Effector memory CD8-positive, alpha-beta T cell (primary cell): Measurements from ENCODE around the gene BTG2.
"Not testable (repeated sequence)": the region's sequence is repeated elsewhere in the genome, so short reads cannot be mapped to it uniquely, and the experiment has no call there.

Experiments used
- ATAC-seq: fragments of 150-1000 bp; cut with Tn5 transposase; replicated peaks from 2 replicates; pipeline ENCODE4 v1.10.0; 2021; ENCODE audit warnings: mild to moderate bottlenecking, moderate library complexity
- DNase-seq, 3 experiments: peaks; one replicate each; pipeline ENCODE4 v3.0.0; 2021
- H3K27ac Mint-ChIP-seq, 2 donors: one replicate each; pipeline ENCODE4 v1.8.0; 2022; ENCODE audit warnings: mild to moderate bottlenecking in 2 of 2, mixed read lengths in 2 of 2, moderate library complexity in 2 of 2
- H3K27me3 Mint-ChIP-seq, 2 donors: one replicate each; pipeline ENCODE4 v1.8.0; 2022; ENCODE audit warnings: mixed read lengths in 2 of 2
- H3K36me3 Mint-ChIP-seq: one replicate; pipeline ENCODE4 v1.8.0; 2022; ENCODE audit warnings: mild to moderate bottlenecking, moderate library complexity, mixed read lengths; ENCODE audit not compliant: insufficient read depth
- H3K4me1 Mint-ChIP-seq, 2 donors: one replicate each; pipeline ENCODE4 v1.8.0; 2022; ENCODE audit warnings: low read depth in 2 of 2, mixed read lengths in 2 of 2
- H3K4me3 Mint-ChIP-seq, 2 donors: one replicate each; pipeline ENCODE4 v1.8.0; 2022; ENCODE audit warnings: mild to moderate bottlenecking in 2 of 2, mixed read lengths in 2 of 2, moderate library complexity in 2 of 2
- H3K9me3 Mint-ChIP-seq, 2 donors: one replicate each; pipeline ENCODE4 v1.8.0; 2022; ENCODE audit warnings: mixed read lengths in 2 of 2

The BTG2 gene

DNA sequence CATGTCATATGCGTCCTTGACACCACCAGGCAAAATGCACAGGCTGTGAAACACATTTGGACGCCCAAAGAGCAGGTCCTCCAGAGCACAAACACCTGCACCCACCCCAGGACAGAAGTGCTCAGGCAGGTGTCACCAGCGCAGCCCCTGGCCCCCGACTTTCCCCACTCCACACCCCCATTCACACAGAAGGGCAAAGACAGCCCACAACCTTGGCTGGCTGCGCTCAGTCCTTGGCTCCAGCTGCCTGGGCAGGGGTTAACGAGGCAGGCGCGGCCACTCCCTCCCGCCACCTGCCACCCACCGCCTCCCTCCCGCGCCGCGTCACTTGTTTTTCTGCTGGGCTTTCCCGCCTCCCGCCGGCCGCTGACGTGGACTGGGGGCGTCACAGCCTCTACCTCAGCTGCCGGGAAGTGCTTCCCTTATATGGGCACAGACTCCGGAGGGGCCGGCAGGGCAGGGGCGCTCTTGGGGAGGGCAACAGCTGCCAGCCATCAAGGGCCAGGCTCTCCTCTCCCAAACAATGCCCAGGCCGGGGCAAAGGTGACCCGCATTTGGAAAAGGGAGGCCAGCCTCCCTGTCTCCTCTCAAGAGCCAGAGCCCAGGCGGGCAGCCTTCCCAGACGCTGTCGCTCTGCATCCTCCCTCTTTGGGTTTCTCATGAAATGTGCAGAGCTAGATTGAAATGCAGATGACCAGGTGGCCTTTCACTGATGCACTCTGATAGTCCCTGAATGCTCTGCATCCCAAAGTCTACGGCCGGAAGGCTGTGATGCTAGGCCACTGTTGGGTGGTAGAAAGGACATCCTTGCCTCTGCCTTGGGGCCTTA lies 14.8 kb upstream of the BTG2 start:
- ATAC-seq (peak; percentile 59), DNase-seq (peak; percentile 96 to 98 (median 97))
- peaks cover 57 to 59% of the 10 kb centered on the region in 2 donors for H3K4me1 Mint-ChIP-seq
- H3K27me3 Mint-ChIP-seq = no peaks in the 10 kb centered on the region
- H3K36me3 Mint-ChIP-seq = peaks cover 38% of the 10 kb centered on the region
- no peaks in the 10 kb centered on the region for H3K9me3 Mint-ChIP-seq
- H3K4me3 Mint-ChIP-seq = peak overlapping the region; percentile 73 to 83
- peak overlapping the region; percentile 99 for H3K27ac Mint-ChIP-seq

DNA sequence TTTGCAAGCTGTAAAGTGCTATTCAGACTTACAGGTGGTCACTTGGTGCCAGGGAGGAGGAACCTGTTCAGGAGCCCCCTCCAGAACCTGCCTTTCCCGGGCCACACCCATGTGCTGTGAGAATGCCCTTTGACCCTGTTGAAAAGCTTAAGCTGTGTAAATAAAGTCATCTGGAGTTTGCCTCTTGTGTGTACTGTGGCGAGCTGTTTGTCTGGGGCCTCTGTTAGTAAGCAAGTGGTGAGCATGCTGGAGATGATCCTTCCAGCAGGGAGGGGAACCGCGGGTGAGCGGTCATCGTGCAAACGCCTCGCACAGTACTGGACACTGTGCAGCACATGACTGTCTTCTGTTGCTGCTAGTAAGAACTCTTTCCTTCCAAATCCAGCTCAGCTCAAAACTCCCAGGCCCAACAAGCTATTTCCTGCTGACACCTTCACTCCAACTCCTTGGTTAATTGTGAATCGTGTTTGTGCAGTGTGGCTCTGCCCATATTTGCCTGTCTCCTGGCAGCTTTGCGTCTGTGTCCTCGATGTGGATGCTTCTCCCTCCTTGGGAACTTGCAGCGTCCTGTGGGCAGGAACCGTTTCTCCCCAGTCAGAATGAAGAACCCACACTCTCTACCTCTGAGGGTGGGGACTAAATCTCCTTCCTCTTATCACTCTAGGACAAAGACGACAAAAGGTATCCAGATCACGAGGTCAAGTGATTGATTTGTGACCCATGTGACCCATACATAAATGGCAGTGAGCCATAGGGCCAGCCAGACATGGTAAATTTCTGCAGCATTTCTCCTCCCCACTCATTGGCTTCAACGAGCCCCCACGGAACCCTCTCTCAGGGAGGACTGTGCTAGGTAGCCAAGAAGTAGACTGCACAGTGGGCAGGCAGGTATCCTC lies 13.9 kb upstream of the BTG2 start:
- H3K4me3 Mint-ChIP-seq = peak overlapping the region; percentile 73 to 83
- DNase-seq (no peak), ATAC-seq (no peak)
- H3K4me1 Mint-ChIP-seq = peaks cover 53 to 59% of the 10 kb centered on the region in 2 donors
- peak overlapping the region; percentile 99 for H3K27ac Mint-ChIP-seq
- H3K9me3 Mint-ChIP-seq = no peaks in the 10 kb centered on the region
- H3K36me3 Mint-ChIP-seq = peaks cover 37% of the 10 kb centered on the region
- no peaks in the 10 kb centered on the region for H3K27me3 Mint-ChIP-seq

DNA sequence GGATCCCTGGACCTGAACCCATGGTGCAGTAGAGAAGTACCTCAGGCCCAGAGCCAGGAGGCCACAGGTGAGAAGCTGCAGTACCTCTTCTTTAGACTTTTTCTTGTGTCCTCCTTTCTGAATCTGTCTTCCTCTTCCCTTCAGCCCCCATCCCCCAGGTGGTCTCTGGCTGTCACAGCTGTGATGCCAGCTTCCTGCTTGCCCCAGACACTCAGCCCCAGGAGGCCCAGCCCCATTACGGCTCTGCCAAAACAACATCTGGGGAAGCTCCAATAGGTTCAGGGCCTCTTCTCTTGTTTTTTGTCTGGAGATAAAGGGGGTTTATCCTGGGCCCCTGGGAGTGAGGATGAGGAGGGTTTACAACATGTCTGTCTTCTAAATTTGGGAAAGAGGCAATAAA lies 9.5 kb upstream of the BTG2 start:
- H3K4me1 Mint-ChIP-seq = peaks cover 17 to 21% of the 10 kb centered on the region in 2 donors
- no peaks in the 10 kb centered on the region for H3K27me3 Mint-ChIP-seq
- H3K9me3 Mint-ChIP-seq = no peaks in the 10 kb centered on the region
- no peak for DNase-seq
- H3K4me3 Mint-ChIP-seq = no peak overlapping the region
- peak; percentile 59 for ATAC-seq
- H3K36me3 Mint-ChIP-seq = peaks cover 4% of the 10 kb centered on the region
- peak overlapping the region; percentile 38 to 60 for H3K27ac Mint-ChIP-seq

DNA sequence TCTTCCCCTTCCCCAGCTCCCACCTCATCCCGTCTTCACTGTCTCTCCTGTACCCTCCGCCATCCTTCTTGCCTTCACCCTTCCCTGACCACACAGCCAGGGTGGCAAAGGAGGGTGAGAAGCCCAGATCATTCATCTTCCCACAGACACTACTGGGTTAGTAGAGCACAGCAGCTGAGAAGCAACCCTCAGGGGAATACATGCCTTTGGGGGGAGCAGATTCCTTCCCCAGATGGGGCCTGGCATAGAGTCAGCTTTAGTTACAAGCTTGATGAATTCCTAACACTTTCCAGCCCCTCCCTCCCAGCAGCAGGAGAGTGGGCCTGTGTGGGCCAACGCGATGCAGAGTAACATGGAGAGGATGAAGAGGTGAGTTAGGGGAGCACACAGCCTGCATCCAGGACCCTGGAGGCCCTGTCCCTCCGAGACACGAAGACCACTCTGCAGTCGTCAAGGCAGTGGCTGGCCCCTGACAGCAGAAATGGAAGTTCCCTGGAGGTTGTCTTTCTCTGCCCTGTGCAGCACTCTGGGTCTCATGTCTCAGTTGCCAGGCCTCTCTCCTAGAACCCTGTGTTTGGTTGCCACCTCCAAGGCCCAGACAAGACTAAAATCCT lies 8.8 kb upstream of the BTG2 start:
- peaks cover 14 to 16% of the 10 kb centered on the region in 2 donors for H3K4me1 Mint-ChIP-seq
- H3K27me3 Mint-ChIP-seq = no peaks in the 10 kb centered on the region
- DNase-seq = no peak
- peak overlapping the region; percentile 46 to 60 for H3K27ac Mint-ChIP-seq
- no peaks in the 10 kb centered on the region for H3K36me3 Mint-ChIP-seq
- H3K9me3 Mint-ChIP-seq = no peaks in the 10 kb centered on the region
- no peak overlapping the region for H3K4me3 Mint-ChIP-seq
- ATAC-seq = no peak

DNA sequence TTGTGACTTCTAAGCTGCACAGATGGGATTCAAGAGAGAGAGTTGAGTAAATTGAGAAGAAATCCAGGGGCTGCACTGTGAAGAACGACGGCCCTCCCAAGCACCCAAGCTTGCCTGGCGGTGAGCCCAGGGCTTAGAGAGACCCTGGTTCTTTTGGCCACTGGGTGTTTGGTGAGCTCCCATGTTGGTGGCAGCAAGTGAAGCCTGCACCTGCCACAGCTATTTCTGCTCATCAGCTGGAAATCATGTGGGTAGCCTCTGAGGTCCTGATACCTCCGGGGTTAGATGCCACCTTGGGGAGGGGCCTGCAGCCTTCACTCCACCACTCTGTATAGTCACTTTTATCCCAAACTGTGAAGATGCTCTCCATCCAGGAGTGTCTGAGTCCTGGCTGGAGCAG lies 6.2 kb upstream of the BTG2 start:
- ATAC-seq (peak; percentile 39), DNase-seq (no peak)
- Mint-ChIP-seq H3K9me3 (no peaks in the 10 kb centered on the region), H3K36me3 (peaks cover 4% of the 10 kb centered on the region), H3K4me3 (no peak overlapping the region), H3K27me3 (no peaks in the 10 kb centered on the region), H3K27ac (peak overlapping the region in 1 of 2 donors; percentile 51), H3K4me1 (peaks cover 25% of the 10 kb centered on the region in 2 donors)

DNA sequence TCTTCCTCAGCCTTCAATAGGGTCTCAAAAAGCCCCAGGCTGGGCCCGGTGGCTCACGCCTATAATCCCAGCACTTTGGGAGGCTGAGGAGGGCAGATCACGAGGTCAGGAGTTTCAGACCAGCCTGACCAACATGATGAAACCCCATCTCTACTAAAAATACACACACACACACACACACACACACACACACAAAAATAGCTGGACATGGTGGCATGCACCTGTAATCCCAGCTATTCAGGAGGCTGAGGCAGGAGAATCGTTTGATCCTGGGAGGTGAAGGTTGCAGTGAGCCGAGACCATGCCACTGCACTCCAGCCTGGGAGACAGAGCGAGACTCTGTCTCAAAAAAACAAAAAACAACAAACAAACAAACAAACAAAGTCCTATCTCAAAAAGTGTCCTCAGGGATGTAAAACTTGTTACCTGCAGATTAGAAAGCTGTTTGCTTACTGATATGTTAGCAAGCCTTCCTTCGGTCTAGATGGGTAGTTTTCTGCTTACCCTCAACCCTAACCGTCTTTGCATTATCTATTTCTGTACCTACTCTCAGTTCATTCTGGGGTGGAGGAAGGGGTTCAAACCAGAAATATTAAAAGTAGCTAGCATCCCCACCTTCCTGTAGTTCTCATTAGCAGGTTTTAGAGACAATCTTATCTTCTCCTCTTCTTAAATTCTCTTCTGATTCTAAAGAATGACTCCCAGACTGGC lies 5.4 kb upstream of the BTG2 start:
- not testable (repeated sequence) for H3K4me3 Mint-ChIP-seq, ATAC-seq, DNase-seq, H3K27me3 Mint-ChIP-seq, H3K9me3 Mint-ChIP-seq
- Mint-ChIP-seq H3K36me3 (peaks cover 11% of the 10 kb centered on the region), H3K27ac (peak overlapping the region in 1 of 2 donors; percentile 71), H3K4me1 (peaks cover 29 to 31% of the 10 kb centered on the region in 2 donors)

DNA sequence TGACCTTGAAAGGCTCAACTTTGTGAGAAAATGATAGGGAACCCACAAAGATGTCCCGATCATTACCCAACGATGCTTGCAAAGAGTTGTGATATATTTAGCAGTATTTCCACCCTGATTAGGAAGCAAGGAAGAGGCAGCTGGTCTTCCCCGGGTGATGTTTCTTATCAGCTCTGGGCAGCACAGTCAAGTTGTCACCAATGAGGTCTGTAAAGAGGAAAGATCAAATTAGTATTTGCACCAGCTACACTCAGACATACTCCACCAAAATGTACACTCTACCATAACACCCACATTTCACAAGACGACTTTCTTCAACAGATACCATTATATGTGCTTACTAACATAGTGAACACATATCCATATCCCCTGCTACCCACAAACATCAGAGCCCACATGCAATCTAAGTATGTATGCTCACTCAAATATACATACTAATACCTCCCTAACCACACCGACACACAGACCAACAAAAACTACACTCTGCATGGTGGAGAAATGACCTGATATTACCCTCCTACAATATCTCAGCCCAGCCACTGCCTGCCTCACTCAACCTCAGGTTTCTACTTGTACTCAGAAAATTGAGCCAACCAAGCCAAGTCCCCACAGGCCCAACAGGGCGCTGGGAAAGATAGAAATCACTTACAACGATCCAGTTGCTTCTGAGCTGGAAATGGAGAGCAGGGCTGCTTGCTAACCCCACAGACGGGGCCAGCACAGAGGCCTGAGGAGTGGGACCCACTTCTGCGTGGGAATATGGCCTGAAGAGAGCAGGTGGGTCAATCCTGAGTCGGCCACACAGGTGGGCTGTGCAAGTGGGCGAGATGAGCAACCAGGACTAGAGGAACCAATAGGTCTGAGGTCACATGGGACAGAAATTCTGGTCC lies 4.6 kb upstream of the BTG2 start:
- Mint-ChIP-seq H3K9me3 (no peaks in the 10 kb centered on the region), H3K4me3 (no peak overlapping the region), H3K4me1 (peaks cover 25 to 29% of the 10 kb centered on the region in 2 donors), H3K27ac (peak overlapping the region in 1 of 2 donors; percentile 71), H3K27me3 (no peaks in the 10 kb centered on the region), H3K36me3 (peaks cover 19% of the 10 kb centered on the region)
- ATAC-seq = no peak
- DNase-seq = no peak

DNA sequence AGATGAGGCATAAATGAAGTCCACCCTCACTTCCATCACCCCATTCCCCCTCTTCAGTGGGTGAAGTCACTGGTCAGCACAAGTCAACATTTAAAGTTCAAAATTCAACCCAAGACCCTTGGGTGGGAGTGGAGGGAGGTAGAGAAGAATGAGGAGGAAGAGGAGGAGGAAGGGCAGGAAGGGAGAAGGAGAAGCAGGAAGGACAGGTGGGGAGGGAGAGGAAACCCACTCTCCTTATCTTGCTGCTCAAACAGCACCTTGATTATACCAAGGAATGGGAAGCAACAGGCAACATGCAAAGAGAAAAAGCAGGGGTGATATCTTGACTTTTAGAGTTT lies 4.0 kb upstream of the BTG2 start:
- Mint-ChIP-seq H3K4me3 (no peak overlapping the region), H3K27ac (no peak overlapping the region), H3K9me3 (no peaks in the 10 kb centered on the region), H3K27me3 (no peaks in the 10 kb centered on the region), H3K36me3 (peaks cover 25% of the 10 kb centered on the region), H3K4me1 (peaks cover 25 to 27% of the 10 kb centered on the region in 2 donors)
- no peak for ATAC-seq
- no peak for DNase-seq

DNA sequence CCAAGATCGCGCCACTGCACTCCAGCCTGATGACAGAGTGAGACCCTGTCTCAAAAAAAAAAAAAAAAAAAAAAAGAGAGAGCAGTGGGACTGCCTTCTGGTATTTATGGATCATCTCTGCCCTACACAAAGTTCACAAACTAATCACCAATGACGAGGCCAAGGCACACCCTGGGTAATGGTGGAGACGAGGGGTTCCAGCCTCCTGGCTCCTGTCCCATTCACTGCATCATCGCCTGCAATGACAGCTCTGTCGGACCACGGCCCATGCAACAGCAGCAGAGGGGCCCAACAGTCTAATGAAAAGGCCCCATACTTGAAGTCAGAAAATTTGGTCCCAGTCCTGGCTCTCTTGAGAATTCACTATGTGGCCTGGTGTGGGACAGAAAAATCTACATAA lies 2.9 kb upstream of the BTG2 start:
- Mint-ChIP-seq H3K9me3 (no peaks in the 10 kb centered on the region), H3K4me1 (peaks cover 32 to 35% of the 10 kb centered on the region in 2 donors), H3K36me3 (peaks cover 37% of the 10 kb centered on the region), H3K27ac (peak overlapping the region; percentile 99 to 100), H3K27me3 (no peaks in the 10 kb centered on the region), H3K4me3 (no peak overlapping the region)
- DNase-seq (no peak), ATAC-seq (no peak)

DNA sequence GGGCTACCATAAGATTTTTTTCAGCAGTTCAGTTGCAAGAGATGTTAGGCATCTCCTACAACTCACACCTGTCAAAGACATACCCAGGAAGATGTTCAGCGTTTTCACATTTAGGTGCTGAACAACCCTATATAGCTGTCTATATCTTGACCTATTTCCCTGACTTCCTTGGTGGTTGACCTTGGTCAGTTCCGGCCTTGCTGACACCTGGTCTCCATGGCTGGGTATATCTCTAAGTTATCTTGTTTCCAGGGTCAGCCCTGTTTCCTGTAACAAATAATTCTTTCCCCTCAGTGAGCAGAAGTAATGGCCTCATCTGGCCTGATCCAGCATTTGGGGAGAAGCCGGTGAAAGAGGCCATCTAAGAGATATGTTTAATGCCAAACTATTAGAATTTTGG lies 2.4 kb upstream of the BTG2 start:
- Mint-ChIP-seq H3K4me1 (peaks cover 34 to 40% of the 10 kb centered on the region in 2 donors), H3K9me3 (no peaks in the 10 kb centered on the region), H3K4me3 (peak overlapping the region in 1 of 2 donors; percentile 9), H3K27ac (peak overlapping the region; percentile 99 to 100), H3K36me3 (peaks cover 41% of the 10 kb centered on the region), H3K27me3 (no peaks in the 10 kb centered on the region)
- ATAC-seq (no peak), DNase-seq (no peak)

DNA sequence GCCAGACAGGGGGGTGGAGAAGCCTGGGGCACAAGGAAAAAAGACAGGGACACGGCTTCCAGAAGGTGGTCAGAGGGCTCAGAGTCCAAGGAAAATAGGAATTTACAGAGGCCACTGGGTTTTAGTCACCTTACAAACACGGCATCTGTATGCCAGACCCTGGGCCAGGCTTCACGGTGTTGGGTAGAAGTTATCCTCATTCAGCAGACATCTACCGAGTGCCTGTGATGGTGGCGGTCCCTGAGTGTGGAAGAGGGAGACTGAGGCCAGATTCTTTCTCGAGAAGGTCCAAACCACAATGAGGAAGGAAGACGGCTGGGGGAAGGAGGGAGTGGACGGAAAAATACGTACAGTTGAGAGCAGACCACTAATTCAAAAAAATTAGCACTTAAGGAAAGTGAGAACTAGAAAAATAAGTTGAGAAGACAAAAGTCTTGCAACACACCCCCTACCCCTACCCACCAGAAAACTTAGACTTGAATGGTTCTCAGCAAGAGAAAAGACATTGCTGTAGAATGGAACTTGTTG lies 864 bp upstream of the BTG2 start:
- ATAC-seq (no peak), DNase-seq (no peak)
- no peaks in the 10 kb centered on the region for H3K9me3 Mint-ChIP-seq
- peak overlapping the region; percentile 98 for H3K4me3 Mint-ChIP-seq
- H3K4me1 Mint-ChIP-seq = peaks cover 47 to 55% of the 10 kb centered on the region in 2 donors
- no peaks in the 10 kb centered on the region for H3K27me3 Mint-ChIP-seq
- peaks cover 57% of the 10 kb centered on the region for H3K36me3 Mint-ChIP-seq
- peak overlapping the region; percentile 99 to 100 for H3K27ac Mint-ChIP-seq

DNA sequence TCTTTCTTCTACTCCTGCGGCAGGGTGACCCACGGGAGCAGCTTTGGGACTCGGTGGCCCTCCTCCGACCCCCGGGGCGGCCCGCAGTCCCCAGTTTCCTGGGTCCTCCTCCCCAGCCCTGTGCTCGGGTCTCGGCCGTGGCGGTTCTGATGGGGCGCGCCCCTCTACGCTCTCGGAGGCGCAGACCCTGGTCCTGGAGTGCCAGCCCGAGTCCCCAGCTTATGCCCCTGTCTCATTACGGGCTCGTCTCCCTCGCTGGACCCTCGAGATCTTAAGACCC lies 430 bp downstream of the BTG2 start:
- Mint-ChIP-seq H3K27me3 (no peaks in the 10 kb centered on the region), H3K36me3 (peaks cover 70% of the 10 kb centered on the region), H3K9me3 (no peaks in the 10 kb centered on the region), H3K4me1 (peaks cover 52 to 59% of the 10 kb centered on the region in 2 donors), H3K4me3 (peak overlapping the region; percentile 98), H3K27ac (peak overlapping the region; percentile 99 to 100)
- DNase-seq (no peak), ATAC-seq (peak; percentile 3)
